Activated CD8-positive, alpha-beta memory T cell treated with anti-CD3 and anti-CD28 coated beads, Interleukin-2, amount 50 U/mL, for 48 hours (primary cell): ENCODE data around the gene KRTAP4-7.
"Not testable (repeated sequence)": the region's sequence is repeated elsewhere in the genome, so short reads cannot be mapped to it uniquely, and the experiment has no call there.

Source experiments
- DNase-seq: peaks from one replicate; pipeline ENCODE4 v3.0.0-alpha.2; 2020

KRTAP4-7 gene

GRCh38 chr17:41116297-41116696 is 32.3 kb downstream of the KRTAP4-7 start:
- DNase-seq, result no peak

- not testable (repeated sequence) for DNase-seq
Observed at GRCh38 chr17:41117846-41118386, 34.0 kb downstream of the KRTAP4-7 start, which contains the start of gene KRTAP4-11. KRTAP4-11 (minus strand) TSS chr17:41118373; CDS start chr17:41118315, 58 bp downstream.

GRCh38 chr17:41118721-41119120 is 34.8 kb downstream of the KRTAP4-7 start:
- DNase-seq, result no peak

- DNase-seq, result not testable (repeated sequence)
Observed at GRCh38 chr17:41119696-41120690, 36.0 kb downstream of the KRTAP4-7 start.

GRCh38 chr17:41121742-41122141 is 37.8 kb downstream of the KRTAP4-7 start:
- DNase-seq, result no peak

GRCh38 chr17:41123292-41123990 is 39.5 kb downstream of the KRTAP4-7 start:
- not testable (repeated sequence) for DNase-seq

- DNase-seq, result not testable (repeated sequence)
Observed at GRCh38 chr17:41123991-41124371, 40.0 kb downstream of the KRTAP4-7 start, which contains the start of gene KRTAP4-12. KRTAP4-12 (minus strand) TSS chr17:41124182; CDS start chr17:41124122, 60 bp downstream.

- no peak for DNase-seq
Observed at GRCh38 chr17:41125064-41125463, 41.1 kb downstream of the KRTAP4-7 start.

- no peak for DNase-seq
Observed at GRCh38 chr17:41126412-41126811, 42.5 kb downstream of the KRTAP4-7 start.

GRCh38 chr17:41127371-41127770 is 43.4 kb downstream of the KRTAP4-7 start:
- DNase-seq, result no peak

- DNase-seq, result no peak
Observed at GRCh38 chr17:41131979-41132378, 48.0 kb downstream of the KRTAP4-7 start.

GRCh38 chr17:41133880-41134735 is 50.2 kb downstream of the KRTAP4-7 start:
- DNase-seq, result no peak
